ENCODE results near the gene PACS2.
"Not testable (repeated sequence)": the region's sequence is repeated elsewhere in the genome, so short reads cannot be mapped to it uniquely, and the experiment has no call there.

Gene PACS2

DNA sequence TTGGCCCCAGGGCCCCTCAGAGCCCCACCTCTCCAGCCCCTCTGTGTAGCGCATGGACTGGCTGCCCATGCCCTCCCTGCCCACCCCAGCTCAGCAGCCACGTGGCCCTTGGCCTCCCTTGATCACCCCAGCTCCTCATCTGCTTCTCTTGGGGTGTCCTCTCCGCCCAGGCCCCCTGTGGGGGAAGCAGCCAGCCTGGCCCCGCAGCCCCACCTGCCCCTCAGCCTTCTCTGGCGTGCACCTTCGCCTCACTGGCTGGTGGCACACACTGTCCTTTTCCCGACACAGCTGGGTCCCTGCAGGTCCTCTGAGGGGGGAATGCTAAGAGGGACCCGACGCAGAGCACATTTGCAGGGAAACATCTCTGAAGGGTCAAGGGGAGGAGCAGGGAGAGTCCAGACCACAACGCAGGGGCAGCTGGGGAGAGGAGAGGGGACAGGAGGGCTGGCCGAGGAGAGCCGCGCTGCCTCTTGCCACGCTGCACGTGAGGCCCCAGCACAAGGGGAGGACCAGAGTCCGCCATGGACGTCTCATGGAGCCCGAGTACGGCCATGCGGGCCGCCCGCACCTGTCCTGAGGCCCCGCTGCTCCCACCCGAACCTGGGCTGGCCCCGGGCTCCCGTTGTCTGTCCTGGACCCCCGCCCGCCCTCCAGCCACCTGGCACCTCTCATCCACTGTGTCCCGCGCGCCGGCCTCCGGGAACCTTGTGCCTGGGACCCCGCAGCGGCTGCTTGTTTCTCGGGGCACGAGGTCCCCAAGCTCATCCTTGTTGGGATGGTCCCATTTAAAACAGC lies 36.1 kb downstream of the PACS2 start:
- DNase-seq (ENCODE audit: low spot score) = no peak

DNA sequence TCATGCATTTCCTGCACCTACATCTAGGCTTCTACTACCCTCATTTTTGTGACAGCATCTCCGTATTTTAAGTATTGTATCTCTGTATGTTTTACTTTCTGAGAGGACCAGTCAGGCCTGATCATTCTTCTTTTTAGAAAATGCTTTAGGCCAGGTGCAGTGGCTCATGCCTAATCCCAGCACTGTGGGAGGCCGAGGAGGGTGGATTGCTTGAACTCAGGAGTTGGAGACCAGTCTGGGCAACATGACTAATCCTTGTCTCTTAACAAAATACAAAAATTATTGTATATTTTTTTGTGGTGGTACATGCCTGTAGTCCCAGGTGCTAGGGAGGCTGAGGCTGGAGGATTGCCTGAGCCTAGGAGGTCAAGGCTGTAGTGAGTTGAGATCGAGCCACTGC lies 36.9 kb downstream of the PACS2 start:
- DNase-seq (ENCODE audit: low spot score) = no peak

DNA sequence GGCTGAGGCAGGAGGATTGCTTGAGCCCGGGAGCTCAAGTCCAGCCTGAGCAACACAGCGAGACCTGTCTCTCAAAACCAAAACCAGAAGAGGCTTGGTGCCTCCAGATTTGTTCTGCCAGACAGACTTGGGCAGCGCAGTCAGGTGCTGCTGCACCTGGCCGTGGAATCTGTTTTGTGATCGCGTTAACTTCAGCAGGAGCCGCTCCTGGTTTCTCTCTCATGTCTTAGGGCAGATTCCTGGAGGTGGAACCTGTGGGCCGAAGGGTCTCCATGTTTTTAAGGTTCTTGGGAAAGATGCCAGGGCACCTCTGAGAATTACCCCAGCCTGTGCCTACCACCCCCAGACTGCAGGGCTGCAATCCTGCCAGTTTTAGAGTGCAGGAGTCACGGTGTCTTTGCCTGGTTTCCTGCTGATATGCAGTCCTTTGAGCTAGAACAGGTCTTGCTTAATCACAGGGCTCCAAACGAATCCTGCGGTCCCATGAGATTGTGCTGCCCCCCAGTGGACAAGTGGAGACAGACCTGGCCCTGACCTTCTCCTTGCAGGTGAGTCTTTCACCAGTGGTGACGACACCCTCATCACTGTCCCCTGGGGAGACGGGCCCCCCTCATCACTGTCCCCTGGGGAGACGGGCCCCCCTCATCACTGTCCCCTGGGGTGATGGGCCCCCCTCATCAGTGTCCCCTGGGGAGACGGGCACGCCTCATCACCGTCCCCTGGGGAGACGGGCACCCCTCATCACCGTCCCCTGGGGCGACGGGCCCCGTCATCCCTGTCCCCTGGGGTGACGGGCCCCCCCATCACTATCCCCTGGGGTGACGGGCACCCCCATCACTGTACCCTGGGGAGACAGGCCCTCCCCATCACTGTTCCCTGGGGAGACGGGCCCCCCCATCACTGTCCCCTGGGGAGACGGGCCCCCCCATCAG lies 37.6 kb downstream of the PACS2 start:
- peak; percentile 98 for DNase-seq (ENCODE audit: low spot score)

DNA sequence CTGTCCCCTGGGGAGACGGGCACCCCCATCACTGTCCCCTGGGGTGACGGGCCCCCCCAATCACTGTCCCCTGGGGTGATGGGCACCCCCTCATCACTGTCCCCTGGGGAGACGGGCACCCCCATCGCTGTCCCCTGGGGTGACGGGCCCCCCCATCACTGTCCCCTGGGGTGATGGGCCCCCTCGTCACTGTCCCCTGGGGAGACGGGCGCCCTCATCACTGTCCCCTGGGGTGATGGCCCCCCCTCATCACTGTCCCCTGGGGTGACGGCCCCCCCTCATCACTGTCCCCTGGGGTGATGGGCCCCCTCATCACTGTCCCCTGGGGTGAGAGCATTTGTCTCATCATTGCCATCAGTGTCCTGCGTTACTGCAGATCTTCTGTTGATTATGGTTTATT lies 38.6 kb downstream of the PACS2 start:
- no peak for DNase-seq (ENCODE audit: low spot score)

DNA sequence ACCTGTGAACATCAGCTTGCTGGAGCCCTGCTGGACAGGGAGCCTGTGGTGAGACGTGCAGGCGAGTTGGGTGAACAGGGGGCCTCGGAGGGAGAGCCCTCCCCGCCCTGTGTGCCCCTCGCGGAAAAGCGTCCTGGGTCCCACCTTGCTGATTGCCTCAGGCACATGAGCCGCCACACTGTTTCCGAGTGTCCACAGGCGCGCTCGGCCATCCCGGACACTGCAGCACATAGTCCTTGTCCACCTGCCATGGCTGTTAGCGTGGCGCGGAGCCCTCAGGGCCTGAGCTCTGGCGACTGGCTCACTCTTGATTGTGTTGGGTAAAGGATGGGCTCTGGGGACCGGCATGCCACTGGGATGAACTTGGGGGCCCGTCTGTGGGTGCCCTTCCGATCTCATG lies 40.0 kb downstream of the PACS2 start:
- no peak for DNase-seq (ENCODE audit: low spot score)

DNA sequence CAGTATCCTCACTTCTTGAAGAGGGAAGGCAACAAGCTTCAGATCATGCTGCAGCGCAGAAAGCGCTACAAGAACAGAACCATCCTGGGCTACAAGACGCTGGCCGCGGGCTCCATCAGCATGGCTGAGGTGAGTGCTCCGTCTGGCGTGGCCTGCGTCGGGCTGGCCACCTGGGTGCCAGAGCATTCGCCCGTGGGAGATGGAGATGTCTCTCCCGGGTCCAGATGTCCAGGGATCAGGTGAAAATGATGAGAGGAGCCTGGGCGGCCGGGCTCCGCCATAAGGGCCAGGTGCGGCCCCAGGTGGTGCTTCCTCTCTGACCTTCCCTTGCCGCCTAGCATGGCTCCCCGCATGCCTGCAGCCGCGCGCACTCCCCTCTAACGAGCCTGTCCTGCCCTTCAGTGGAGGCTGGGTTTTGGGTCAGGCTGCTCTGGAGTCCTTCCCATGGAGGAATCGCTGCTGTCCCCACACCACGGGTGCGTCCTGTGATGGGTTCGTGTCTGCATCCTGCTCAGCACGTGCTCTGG lies 40.6 kb downstream of the PACS2 start:
- no peak for DNase-seq (ENCODE audit: low spot score)

DNA sequence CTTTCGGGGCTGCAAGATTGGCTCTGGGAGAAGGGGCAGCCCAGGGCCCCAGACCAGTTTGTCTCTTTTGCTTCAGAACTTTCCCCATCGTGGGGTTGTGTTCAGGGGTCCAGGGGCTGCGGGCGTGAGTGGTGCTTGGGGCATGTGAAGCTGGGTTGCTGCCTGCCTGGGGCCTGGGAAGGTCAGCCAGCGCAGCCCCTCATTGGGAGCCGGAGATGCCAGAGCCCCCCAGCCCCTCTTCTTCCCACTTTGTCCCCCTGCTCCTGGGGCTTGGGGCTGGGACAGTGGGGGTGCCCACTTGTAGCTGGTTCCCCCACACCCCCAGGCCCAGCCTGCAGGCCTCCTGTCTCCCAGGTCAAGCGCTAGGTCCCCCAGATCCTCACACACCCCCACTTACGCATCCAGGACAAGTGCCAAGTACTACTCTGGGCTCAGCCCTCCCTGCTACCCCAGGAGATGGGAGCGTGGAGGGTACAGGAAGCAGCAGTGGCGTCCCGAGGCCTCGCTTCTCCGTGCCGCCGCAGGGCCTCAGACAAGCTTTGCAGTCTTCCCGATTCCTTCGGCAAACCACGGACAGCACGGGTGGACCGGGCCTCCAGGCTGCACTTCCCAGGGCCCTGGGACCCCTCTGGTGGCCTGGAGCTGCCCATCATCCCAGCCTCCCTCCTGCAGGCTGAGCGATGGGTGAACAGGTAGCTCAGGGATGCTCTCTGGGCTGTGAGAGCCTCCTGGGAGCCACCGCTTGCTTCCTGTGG lies 41.5 kb downstream of the PACS2 start:
- no peak for DNase-seq (ENCODE audit: low spot score)

DNA sequence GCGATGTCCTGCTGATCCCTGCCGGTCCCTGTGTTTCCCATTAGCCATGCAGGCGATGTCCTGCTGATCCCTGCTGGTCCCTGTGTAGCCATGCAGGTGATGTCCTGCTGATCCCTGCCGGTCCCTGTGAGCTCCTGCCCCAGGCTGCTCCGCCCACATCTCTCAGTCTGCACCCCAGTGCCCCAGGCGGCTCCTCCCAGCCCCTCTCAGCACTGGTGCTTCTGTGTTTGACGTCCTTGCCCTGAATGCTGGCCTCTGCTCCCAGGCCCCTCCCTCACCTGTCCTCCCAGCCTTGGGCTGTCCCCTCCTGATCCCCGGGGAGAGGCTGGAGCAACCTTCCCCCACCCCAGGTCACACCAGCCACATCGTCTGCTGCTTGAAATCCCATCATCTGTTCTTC lies 42.4 kb downstream of the PACS2 start:
- no peak for DNase-seq (ENCODE audit: low spot score)

DNA sequence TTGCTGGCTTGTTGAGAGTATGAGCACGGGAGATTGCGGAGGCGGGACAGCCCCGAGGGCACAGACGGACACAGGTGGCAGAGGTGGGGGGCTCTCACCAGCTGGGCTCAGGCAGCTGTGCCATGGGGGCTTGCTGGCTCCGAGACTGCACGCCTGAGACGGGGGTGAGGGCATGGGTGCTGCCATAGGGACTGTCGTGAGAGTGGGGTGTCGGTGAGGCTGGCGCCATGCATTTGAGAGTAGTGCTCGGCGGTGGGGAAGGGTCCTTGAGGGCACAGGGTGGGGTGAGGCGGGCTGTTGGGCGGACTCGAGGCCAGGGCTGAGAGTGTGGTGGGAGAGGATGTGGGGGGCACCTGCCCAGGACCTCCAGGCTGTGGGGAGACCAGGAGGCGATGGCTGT lies 43.1 kb downstream of the PACS2 start:
- DNase-seq (ENCODE audit: low spot score) = no peak

DNA sequence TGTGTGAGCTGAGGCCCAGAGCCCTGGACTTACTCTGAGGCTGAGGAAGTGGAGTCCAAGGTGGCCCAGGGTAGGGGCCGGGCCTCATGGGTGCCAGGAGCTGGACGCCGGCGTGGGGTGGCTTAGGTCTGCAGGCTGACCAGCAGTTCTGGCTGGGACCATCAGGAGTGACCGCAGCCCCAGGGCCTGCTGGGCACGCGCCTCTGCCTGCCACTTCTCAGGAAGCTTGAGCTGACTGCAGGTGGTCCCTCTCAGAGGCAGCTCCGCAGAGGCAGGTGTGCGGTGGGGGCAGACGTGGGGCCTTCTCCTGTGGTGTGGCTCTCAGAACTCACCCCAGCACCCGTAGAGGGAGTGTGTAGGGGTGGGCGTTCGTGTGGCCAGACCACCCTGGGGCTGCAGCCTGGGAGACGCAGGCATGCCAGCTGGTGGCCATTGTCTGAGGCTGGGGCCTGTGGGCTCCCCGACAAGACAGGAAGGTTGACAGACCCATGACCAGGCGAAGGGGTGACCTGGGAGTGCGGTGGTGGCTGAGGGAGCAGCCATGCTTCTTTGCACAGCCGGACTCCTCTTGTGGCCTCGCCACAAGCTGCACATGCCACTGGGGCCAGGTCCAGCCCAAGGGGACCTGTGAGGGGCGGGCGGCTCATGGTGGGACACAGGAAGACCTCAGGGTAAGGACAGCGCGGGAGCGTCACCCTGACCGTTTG lies 43.7 kb downstream of the PACS2 start:
- no peak for DNase-seq (ENCODE audit: low spot score)

DNA sequence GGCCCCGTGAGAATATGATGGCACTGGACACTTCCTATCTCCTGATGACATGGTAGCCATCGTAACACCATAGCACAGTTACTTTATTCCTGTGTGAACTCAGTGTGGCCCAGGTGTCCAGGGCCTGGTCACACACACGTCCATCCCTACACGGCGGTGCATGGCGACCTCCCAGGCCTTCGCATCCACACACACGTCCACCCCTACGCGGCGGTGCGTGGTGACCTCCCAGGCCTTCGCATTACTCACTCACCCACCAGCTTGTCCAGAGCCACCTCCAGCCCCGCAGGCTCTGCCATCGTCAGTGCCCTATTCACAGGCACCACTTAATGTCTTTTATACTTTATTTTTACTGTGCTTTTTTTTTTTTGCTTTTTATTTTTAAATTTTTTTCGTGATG lies 44.4 kb downstream of the PACS2 start:
- DNase-seq (ENCODE audit: low spot score) = no peak

DNA sequence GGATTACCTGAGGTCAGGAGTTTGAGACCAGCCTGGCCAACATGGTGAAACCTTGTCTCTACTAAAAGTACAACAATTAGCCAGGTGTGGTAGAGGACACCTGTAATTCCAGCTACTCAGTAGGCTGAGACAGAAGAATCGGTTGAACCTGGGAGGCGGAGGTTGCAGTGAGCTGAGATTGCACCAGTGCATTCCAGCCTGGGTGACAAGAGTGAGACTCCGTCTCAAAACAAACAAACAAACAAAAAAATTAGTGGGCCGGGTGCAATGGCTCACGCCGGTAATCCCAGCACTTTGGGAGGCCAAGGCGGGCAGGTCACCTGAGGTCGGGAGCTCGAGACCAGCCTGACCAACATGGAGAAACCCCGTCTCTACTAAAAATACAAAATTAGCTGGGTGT lies 46.9 kb downstream of the PACS2 start:
- DNase-seq (ENCODE audit: low spot score) = not testable (repeated sequence)

DNA sequence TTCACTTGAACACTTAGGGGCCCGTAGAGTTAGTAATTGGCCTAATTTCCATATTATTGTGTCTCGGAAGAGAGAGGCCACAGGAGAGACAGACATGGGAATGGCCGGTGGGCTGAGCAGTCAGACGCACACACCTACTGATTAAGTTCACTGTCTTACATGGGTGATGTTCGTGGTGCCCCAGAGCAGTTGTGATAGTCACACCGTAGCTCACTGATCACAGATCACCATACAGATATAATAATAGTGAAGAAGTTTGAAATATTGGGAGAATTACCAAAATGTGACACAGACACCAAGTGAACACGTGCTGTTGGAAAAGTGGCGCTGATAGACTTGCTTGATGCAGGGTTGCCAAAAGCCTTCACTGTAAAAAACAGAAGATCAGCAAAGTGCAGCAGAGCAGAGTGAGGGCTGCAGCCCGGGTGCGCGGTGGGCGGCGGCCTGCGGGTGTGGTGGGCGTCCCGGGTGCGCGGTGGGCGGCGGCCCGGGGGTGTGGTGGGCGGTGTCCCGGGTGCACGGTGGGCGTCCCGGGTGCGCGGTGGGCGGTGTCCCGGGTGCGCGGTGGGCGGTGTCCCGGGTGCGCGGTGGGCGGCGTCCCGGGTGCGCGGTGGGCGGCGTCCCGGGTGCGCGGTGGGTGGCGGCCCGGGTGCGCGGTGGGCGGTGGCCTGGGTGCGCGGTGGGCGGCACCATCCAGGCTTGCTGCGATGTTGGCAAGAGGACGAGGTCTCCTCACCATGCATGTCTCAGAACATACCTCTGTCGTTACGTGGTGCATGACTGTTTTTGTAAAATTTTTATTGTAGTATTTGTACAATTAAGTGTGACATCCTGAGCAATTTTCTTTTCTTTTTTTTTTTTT lies 49.5 kb downstream of the PACS2 start:
- DNase-seq (ENCODE audit: low spot score) = no peak

DNA sequence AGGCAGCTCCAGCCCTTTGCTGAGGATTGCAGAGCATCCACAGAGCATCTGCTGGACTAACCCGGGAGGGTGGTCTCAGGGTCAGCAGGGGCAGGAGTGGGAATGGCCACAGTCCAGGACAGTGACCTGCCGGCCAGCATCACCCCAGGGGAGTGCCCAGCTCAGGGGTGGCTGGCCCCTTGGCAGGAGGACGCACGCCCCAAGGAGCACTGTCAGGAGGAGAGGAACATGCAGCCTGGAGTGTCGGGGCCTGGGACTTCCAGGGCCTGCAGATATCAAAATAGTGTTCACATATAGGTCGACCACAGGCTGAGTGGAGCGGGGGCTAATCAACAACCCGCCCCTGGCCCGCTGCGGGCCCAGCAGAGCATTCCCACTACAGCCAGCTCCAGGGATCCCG lies 50.6 kb downstream of the PACS2 start:
- DNase-seq (ENCODE audit: low spot score) = no peak

DNA sequence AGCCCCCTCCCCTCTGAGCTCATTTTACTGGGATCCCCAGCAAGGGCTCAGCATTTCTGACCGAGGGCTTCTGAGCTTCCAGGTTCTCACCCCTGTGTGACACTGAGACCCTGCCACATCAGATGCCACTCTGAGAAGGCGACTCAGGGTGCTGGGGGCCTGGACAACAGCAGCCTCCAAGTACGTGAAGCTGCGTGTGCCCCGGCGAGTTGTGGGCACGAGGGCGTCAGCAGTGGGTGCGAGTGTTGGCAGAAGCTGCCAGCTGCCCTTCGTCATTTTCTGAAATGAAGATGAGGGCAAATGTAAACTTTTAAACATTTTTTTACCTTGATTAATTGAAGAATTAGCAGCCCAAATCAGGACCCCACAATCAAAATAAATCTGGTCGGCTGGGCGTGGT lies 51.1 kb downstream of the PACS2 start:
- no peak for DNase-seq (ENCODE audit: low spot score)

DNA sequence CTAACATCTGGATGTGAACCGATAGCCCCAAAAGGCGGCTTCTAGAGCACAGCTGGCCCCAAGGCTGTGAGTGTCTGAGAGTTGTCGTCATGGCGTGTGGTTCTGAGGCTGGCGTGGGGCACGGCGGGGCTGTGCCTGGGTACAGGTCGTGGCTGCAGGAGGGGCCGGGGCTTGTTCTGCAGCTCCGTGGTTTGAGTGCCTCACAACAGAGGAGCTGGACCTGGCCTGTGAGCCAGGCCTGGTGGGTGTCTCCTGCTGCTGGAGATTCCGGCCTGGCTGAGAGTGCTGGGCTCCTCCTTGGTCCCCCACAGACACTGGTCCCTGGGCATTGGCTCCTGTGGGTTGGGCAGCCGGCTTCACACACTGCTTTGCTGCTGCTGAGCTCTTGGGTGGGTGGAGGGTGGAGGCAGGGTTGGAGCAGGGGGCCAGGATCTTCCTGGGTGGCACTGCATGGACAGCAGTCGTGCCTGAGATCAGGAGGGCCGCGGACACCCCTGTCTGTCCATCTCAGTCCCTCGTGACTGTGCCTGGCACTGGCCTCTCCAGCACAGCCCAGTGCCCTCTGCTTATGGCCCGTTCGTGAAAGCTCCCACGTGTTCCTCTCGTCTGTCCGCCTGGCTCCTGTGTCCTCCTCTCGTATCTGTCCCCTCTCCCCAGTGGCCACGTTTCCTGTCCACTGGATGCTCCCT lies 52.0 kb downstream of the PACS2 start:
- no peak for DNase-seq (ENCODE audit: low spot score)

DNA sequence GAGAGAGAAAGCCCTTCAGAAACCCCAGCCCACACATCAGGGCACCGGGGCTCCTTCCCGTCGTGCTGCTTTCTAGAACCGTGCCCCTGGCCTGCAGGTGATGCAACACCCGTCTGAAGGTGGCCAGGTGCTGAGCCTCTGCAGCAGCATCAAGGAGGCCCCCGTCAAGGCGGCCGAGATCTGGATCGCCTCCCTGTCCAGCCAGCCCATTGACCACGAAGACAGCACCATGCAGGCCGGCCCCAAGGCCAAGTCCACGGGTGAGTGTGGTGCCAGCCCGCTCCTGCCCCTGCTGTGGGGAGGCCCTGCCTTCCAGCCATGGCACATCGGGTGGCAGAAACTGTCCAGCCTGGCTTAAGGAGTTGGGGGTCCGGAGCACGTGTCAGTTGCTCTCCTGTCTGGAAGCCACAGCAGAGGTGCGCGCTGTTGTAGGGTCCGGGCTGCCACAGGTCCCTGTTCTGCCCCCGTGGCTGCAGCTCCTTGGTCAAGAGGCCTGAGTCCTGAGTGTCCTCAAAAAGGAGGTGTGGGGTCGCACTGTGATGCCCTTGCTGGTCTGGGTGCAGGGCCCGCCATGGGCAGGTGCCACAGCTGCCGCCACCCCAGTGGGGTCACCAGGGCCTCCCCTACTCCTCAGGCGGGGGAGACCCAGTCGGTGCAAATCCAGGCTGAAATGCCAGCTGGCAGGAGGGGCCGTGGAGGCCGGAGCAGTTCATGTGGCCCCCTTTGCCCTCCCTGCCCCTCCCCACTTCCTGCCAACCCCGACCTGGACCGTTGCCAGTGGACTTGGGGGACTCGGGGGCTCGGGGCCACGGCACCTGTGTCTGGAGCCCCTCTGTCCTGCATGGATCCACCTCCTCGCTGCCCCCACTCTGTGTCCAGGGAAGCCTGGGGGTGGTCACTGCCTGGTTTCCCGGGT lies 52.8 kb downstream of the PACS2 start:
- DNase-seq (ENCODE audit: low spot score) = no peak

DNA sequence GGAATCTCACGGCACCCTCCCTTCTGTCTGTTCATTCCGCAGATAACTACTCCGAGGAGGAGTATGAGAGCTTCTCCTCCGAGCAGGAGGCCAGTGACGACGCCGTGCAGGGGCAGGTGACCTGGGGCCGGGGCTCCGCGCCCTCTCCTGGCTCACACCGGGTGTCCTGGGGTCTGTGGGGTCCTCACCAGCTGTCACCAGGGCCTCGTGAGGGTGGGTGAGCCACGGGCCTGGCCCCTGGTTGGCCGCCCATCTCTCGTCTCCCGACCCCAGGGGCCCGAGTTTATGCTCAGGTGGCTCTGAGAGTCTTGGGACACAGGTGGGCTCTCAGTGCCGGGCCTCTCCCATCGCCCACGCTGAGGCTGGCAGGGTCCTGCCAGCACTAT lies 53.5 kb downstream of the PACS2 start:
- no peak for DNase-seq (ENCODE audit: low spot score)

DNA sequence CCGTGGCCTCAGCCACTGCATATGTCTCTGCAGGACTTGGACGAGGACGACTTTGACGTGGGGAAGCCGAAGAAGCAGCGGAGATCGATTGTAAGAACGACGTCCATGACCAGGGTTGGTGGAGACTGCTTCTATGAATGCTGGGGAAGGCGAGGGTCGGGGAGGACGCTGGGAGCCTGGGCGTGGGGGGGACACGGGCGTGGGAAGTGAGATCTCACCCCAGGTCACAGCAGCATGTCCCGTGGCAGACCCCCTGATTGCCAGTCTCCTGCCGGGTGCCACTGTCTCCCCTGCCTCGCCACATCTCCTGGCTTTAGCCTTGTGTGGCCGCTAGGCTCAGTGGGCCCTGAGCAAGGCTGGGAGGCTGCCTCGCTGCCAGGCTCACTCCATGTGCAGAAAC lies 53.9 kb downstream of the PACS2 start:
- no peak for DNase-seq (ENCODE audit: low spot score)

All from HuH-7.5 (cell line).